ENCODE measurements around the gene DHDDS. TPM values are rescaled to one million over a fixed set of nuclear protein-coding genes. Genes with fewer than 3 reads are reported as not detected.

The DHDDS gene
- total RNA-seq, 3 donors from 2014 or later, result 37.0 to 85.9 (median 42.9) TPM

GRCh38 chr1:26434161-26434752 is 2.1 kb downstream of the DHDDS start:
- no peak for TF ChIP-seq CTCF (IDR thresholded peaks at IDR 0.05)
- TF ChIP-seq POLR2A (IDR thresholded peaks at IDR 0.05), result no peak
- TF ChIP-seq POLR2AphosphoS5 (IDR thresholded peaks at IDR 0.05), result no peak
- H3K4me1 ChIP-seq, result no peaks in the 10 kb centered on the region
- no peaks in the 10 kb centered on the region for H3K36me3 ChIP-seq
- H3K27me3 ChIP-seq, result no peaks in the 10 kb centered on the region
- H3K4me3 ChIP-seq, result no peak overlapping the region
- no peak for DNase-seq (ENCODE audit: low spot score in 2 of 2)
- no peaks in the 10 kb centered on the region for H3K9me3 ChIP-seq
- intact Hi-C loops (cut with DNase I; ENCODE audit: low total_unique reads), result no loop called here
- H3K27ac ChIP-seq, result no peak overlapping the region

- TF ChIP-seq CTCF (IDR thresholded peaks at IDR 0.05) (no peak), POLR2A (IDR thresholded peaks at IDR 0.05) (no peak), POLR2AphosphoS5 (IDR thresholded peaks at IDR 0.05) (no peak)
- DNase-seq (ENCODE audit: low spot score in 2 of 2), result no peak
- no peak overlapping the region for H3K4me3 ChIP-seq
- H3K27ac ChIP-seq, result no peak overlapping the region
- no peaks in the 10 kb centered on the region for H3K4me1 ChIP-seq
- no peaks in the 10 kb centered on the region for H3K27me3 ChIP-seq
- no peaks in the 10 kb centered on the region for H3K9me3 ChIP-seq
- no peaks in the 10 kb centered on the region for H3K36me3 ChIP-seq
- intact Hi-C loops (cut with DNase I; ENCODE audit: low total_unique reads), result no loop called here
Observed at GRCh38 chr1:26438041-26438440, 5.9 kb downstream of the DHDDS start.

DNA sequence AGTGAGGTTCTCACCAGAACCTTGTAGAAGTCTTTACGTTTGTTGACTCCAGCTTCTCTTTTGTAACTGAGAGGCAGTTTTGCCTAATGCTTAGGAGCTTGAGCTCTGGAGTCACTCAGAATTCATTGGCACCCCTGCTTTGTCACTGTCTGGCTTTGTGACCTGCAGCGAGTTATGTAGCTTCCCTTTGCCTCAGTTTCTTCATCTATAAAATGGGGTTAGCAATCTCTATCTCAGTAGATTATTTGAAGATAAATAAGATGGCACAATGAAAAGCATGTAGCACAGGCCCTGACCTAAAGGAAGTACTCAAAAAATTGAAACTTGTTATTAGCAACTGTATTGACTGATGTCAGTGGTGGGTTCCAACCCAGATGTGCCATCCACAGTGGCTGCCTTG is 8.1 kb downstream of the DHDDS start:
- intact Hi-C loops (cut with DNase I; ENCODE audit: low total_unique reads), result no loop called here
- Histone ChIP-seq H3K4me1 (no peaks in the 10 kb centered on the region), H3K9me3 (no peaks in the 10 kb centered on the region), H3K36me3 (no peaks in the 10 kb centered on the region), H3K27ac (no peak overlapping the region), H3K27me3 (no peaks in the 10 kb centered on the region), H3K4me3 (no peak overlapping the region)
- no peak for TF ChIP-seq CTCF (IDR thresholded peaks at IDR 0.05)
- TF ChIP-seq POLR2A (IDR thresholded peaks at IDR 0.05), result no peak
- no peak for TF ChIP-seq POLR2AphosphoS5 (IDR thresholded peaks at IDR 0.05)
- no peak for DNase-seq (ENCODE audit: low spot score in 2 of 2)

DNA sequence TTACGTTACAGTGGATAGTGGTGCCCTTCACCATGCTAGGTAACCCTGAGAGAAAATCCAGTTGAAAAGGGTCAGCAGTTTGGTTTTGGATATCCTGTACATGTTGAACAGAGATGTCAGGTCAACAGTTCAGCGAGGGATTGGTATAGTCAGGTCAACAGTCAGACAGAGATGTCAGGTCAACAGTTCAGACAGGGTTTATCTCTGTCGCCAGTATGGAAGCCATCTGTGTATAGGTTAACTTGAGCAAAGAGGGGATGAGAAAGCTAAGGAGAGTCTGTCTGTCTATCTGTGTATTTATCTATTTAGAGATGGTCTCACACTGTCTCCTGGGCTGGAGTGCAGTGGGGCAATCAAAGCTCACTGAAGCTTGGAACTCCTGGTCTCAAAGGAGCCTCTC is 17.7 kb downstream of the DHDDS start:
- H3K27me3 ChIP-seq, result no peaks in the 10 kb centered on the region
- H3K4me1 ChIP-seq, result no peaks in the 10 kb centered on the region
- no peak for DNase-seq (ENCODE audit: low spot score in 2 of 2)
- no peak overlapping the region for H3K27ac ChIP-seq
- no peak overlapping the region for H3K4me3 ChIP-seq
- intact Hi-C loops (cut with DNase I; ENCODE audit: low total_unique reads), result no loop called here
- no peaks in the 10 kb centered on the region for H3K36me3 ChIP-seq
- TF ChIP-seq CTCF (IDR thresholded peaks at IDR 0.05), result no peak
- no peaks in the 10 kb centered on the region for H3K9me3 ChIP-seq

DNA sequence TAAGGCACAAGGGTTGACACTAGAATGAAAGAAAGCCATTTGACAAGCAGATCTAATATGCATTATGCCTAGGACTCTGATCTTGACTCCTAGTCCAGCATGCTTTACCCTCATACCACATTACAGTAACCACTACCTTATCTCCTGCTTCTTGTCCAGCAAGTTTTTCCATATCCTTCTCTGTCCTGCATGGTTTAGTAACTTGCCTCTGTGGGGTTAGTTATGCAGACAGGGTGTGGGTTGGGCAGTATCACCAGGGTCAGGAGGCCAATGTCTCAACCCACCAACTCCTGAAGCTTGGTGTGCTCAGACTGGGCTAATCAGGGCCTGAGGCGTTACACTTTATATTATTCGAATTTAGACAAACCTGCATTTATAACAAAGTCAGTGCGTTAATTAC is 18.8 kb downstream of the DHDDS start:
- no peak for DNase-seq (ENCODE audit: low spot score in 2 of 2)
- no peaks in the 10 kb centered on the region for H3K4me1 ChIP-seq
- intact Hi-C loops (cut with DNase I; ENCODE audit: low total_unique reads), result no loop called here
- TF ChIP-seq CTCF (IDR thresholded peaks at IDR 0.05) (no peak), POLR2AphosphoS5 (IDR thresholded peaks at IDR 0.05) (no peak), POLR2A (IDR thresholded peaks at IDR 0.05) (no peak)
- H3K27me3 ChIP-seq, result no peaks in the 10 kb centered on the region
- no peak overlapping the region for H3K4me3 ChIP-seq
- no peak overlapping the region for H3K27ac ChIP-seq
- H3K9me3 ChIP-seq, result no peaks in the 10 kb centered on the region
- no peaks in the 10 kb centered on the region for H3K36me3 ChIP-seq
